K562 (cell line): Measurements from ENCODE around the gene LPCAT2. TPM values are rescaled to one million over a fixed set of nuclear protein-coding genes. Genes with fewer than 3 reads are reported as not detected.

ENCODE experiments used
- ATAC-seq: fragments of 200-7000 bp; cut with Tn5 transposase; 3 replicates; pipeline ENCODE4 v1.9.1; 2020; ENCODE audit warnings: moderate library complexity
- BruUV-seq: library from RNA; stranded (reverse); fragments of 400-500 nt; replicated peaks from 2 replicates; lab custom pipeline; 2021; lab: Mats Ljungman, UMichigan
- CTCF ChIA-PET: fragments of 300-600 bp; formaldehyde crosslinking; extraction: SDS; loops from one replicate; lab custom pipeline; 2021; ENCODE audit warnings: low intra/inter-chr PET ratio; lab: Yijun Ruan, JAX
- POLR2A ChIA-PET: fragments of 300-600, 350-650 bp; sonication (Branson Sonifier 250); formaldehyde crosslinking; extraction: SDS; loops from one replicate; lab custom pipeline; 2021; ENCODE audit warnings: antibody characterized with exemption, inconsistent platforms; lab: Yijun Ruan, JAX
- DNase-seq, 4 experiments: peaks; one replicate each; pipeline versions ENCODE4 v3.0.0 to v3.0.0-alpha.2; 2011 to 2018; ENCODE audit warnings: low spot score in 3 of 4, mixed read lengths in 3 of 4; ENCODE audit errors: extremely low read depth in 1 of 4
- FAIRE-seq: peaks from 2 replicates; lab custom pipeline; 2011; peaks lifted over from hg19 to GRCh38; lab: Jason Lieb, UNC
- H2AFZ ChIP-seq: 2 replicates; pipeline ENCODE4 v1.6.0; 2011; ENCODE audit warnings: low read depth, low read length, control low read depth, inconsistent platforms
- H3K27ac ChIP-seq: fragments of 200-600 bp; 3 replicates; pipeline ENCODE4 v1.8.0; 2011; ENCODE audit warnings: low read depth, mild to moderate bottlenecking, control low read depth, inconsistent platforms, low read length, moderate library complexity, mixed read lengths; ENCODE audit errors: extremely low read depth
- H3K27me3 ChIP-seq, 2 experiments: fragments of 300-600 bp in 1 of 2; 2 replicates in 1 of 2; 3 replicates in 1 of 2; pipeline versions ENCODE4 v1.6.0 to v1.8.0; 2011; ENCODE audit warnings: inconsistent platforms in 2 of 2, low read length in 2 of 2, mild to moderate bottlenecking in 1 of 2, mixed read lengths in 1 of 2, moderate library complexity in 1 of 2; ENCODE audit not compliant: control insufficient read depth in 2 of 2, insufficient read depth in 2 of 2
- H3K36me3 ChIP-seq: fragments of 300-600 bp; 3 replicates; pipeline ENCODE4 v1.8.0; 2011; ENCODE audit warnings: mild to moderate bottlenecking, low read length, inconsistent platforms; ENCODE audit not compliant: control insufficient read depth, insufficient read depth
- H3K4me1 ChIP-seq, 2 experiments: fragments of 200-600 bp in 1 of 2; replicated peaks in 1 of 2; 2 replicates in 1 of 2; 3 replicates in 1 of 2; pipeline versions ENCODE4 v1.5.1 to v1.8.0; 2011; ENCODE audit warnings: inconsistent platforms in 2 of 2, low read length in 2 of 2, mild to moderate bottlenecking in 1 of 2, mixed read lengths in 1 of 2, moderate library complexity in 1 of 2; ENCODE audit not compliant: control insufficient read depth in 2 of 2, insufficient read depth in 2 of 2
- H3K4me2 ChIP-seq: 2 replicates; pipeline ENCODE4 v1.6.1; 2011; ENCODE audit warnings: low read length, control low read depth, inconsistent platforms, mixed read lengths; ENCODE audit not compliant: insufficient read depth
- H3K4me3 ChIP-seq: fragments of 200-600 bp; sonication (generic), shearing (Covaris generic); 2 replicates; pipeline ENCODE4 v1.5.1; 2016; ENCODE audit warnings: control low read depth, inconsistent platforms
- H3K79me2 ChIP-seq: fragments of 200-600 bp; 3 replicates; pipeline ENCODE4 v1.8.0; 2011; ENCODE audit warnings: low read length, inconsistent platforms; ENCODE audit not compliant: control insufficient read depth, insufficient read depth
- H3K9ac ChIP-seq, 2 experiments: 2 replicates each; pipeline versions ENCODE4 v1.6.0 to v1.6.1; 2011; ENCODE audit warnings: low read depth in 2 of 2, low read length in 2 of 2, control low read depth in 1 of 2, inconsistent platforms in 1 of 2, mild to moderate bottlenecking in 1 of 2, mixed read lengths in 1 of 2; ENCODE audit not compliant: insufficient read depth in 1 of 2
- H3K9me1 ChIP-seq: one replicate; pipeline ENCODE4 v1.6.0; 2011; ENCODE audit warnings: inconsistent platforms, mild to moderate bottlenecking, low read length, moderate library complexity; ENCODE audit not compliant: control insufficient read depth, insufficient read depth
- H3K9me3 ChIP-seq: replicated peaks from 2 replicates; pipeline ENCODE4 v1.5.1; 2011; ENCODE audit warnings: low read depth, low read length, inconsistent platforms; ENCODE audit not compliant: control insufficient read depth, insufficient read depth
- H4K20me1 ChIP-seq: replicated peaks from 2 replicates; pipeline ENCODE4 v1.6.1; 2011; ENCODE audit warnings: low read length, inconsistent platforms, mixed read lengths; ENCODE audit not compliant: control insufficient read depth, insufficient read depth
- CREB5 ChIP-seq: fragments of 250-450 bp; sonication (Bioruptor Pico); IDR thresholded peaks from 2 replicates; pipeline ENCODE4 v1.5.0; 2020; ENCODE audit warnings: mild to moderate bottlenecking
- E2F3 ChIP-seq: fragments of 250-450 bp; sonication (Bioruptor Pico); IDR thresholded peaks from 2 replicates; pipeline ENCODE4 v1.4.0; 2020; ENCODE audit warnings: mild to moderate bottlenecking
- GABPB1 ChIP-seq: sonication (generic); formaldehyde crosslinking; IDR thresholded peaks from 2 replicates; pipeline ENCODE4 v1.8.0; 2022; ENCODE audit warnings: mild to moderate bottlenecking, missing genetic modification reagents
- KDM1A ChIP-seq, 2 experiments: fragments of 450-650 bp; IDR thresholded peaks; 2 replicates each; pipeline ENCODE4 v1.6.1; 2016; ENCODE audit warnings: mild to moderate bottlenecking in 2 of 2
- L3MBTL2 ChIP-seq: fragments of 450-650 bp; IDR thresholded peaks from 2 replicates; pipeline ENCODE4 v1.6.1; 2016; ENCODE audit warnings: mild to moderate bottlenecking, moderate library complexity
- MAFG ChIP-seq: fragments of 450-650 bp; conservative IDR thresholded peaks from 2 replicates; pipeline ENCODE4 v1.6.1; 2016; ENCODE audit warnings: missing genetic modification characterization, missing compliant biosample characterization
- MBD2 ChIP-seq: sonication (generic); IDR thresholded peaks from 2 replicates; pipeline ENCODE4 v1.6.1; 2016; ENCODE audit warnings: low read depth, borderline replicate concordance
- NCOA6 ChIP-seq: fragments of 450-650 bp; IDR thresholded peaks from 2 replicates; pipeline ENCODE4 v1.6.1; 2017; ENCODE audit warnings: mild to moderate bottlenecking
- NRF1 ChIP-seq, 2 experiments: fragments of 450-650 bp; IDR thresholded peaks in 1 of 2; conservative IDR thresholded peaks in 1 of 2; 2 replicates each; pipeline ENCODE4 v1.6.1; 2014; ENCODE audit warnings: mild to moderate bottlenecking in 2 of 2
- PPARD ChIP-seq: fragments of 250-450 bp; sonication (Bioruptor Pico); IDR thresholded peaks from 2 replicates; pipeline ENCODE4 v1.8.0; 2022; ENCODE audit warnings: inconsistent platforms, mild to moderate bottlenecking, moderate library complexity
- PRMT5 ChIP-seq: sonication (generic); formaldehyde crosslinking; IDR thresholded peaks from 2 replicates; pipeline ENCODE4 v1.5.0; 2020; ENCODE audit warnings: missing genetic modification reagents
- SREBF2 ChIP-seq: sonication (generic); formaldehyde crosslinking; IDR thresholded peaks from 2 replicates; pipeline ENCODE4 v1.4.0; 2020; ENCODE audit warnings: mild to moderate bottlenecking, missing genetic modification reagents
- TEAD1 ChIP-seq, 2 experiments: fragments of 450-650 bp in 1 of 2; sonication (generic) in 1 of 2; formaldehyde crosslinking; IDR thresholded peaks; 2 replicates each; pipeline versions ENCODE4 v1.4.0 to v1.8.0; 2020 to 2022; ENCODE audit warnings: mild to moderate bottlenecking in 2 of 2, missing genetic modification reagents in 1 of 2
- ZC3H11A ChIP-seq: IDR thresholded peaks from 2 replicates; pipeline ENCODE4 v1.6.1; 2012; ENCODE audit warnings: low read depth, low read length, improper control_type of control experiment
- ZFP1 ChIP-seq: fragments of 450-650 bp; formaldehyde crosslinking; IDR thresholded peaks from 2 replicates; pipeline ENCODE4 v1.4.0; 2020; ENCODE audit warnings: mild to moderate bottlenecking, mixed read lengths
- ZFP30 ChIP-seq: fragments of 250-450 bp; sonication (Bioruptor Pico); IDR thresholded peaks from 2 replicates; pipeline ENCODE4 v1.8.0; 2022; ENCODE audit warnings: moderate library complexity, mild to moderate bottlenecking, inconsistent platforms, borderline replicate concordance
- ZFP36 ChIP-seq: fragments of 150-350 bp; IDR thresholded peaks from 2 replicates; pipeline ENCODE4 v1.6.1; 2018; ENCODE audit warnings: low read length, low read depth; ENCODE audit not compliant: partially characterized antibody
- ZNF79 ChIP-seq: fragments of 250-450 bp; sonication (Bioruptor Pico); IDR thresholded peaks from 2 replicates; pipeline ENCODE4 v1.4.0; 2020; ENCODE audit warnings: low read depth, mild to moderate bottlenecking, moderate library complexity
- WGBS: fragments of 100-300 bp; shearing (Covaris generic); methylation state at CpG from one replicate; pipeline ENCODE4 v1.1.6; 2016; ENCODE audit warnings: low coverage, mixed read lengths; ENCODE audit not compliant: insufficient coverage; ENCODE audit errors: missing lambda C conversion rate; 5-methylcytosine and 5-hydroxymethylcytosine counted together
- in situ Hi-C: fragments of 300-500 bp; cut with MboI; formaldehyde crosslinking; loops from 4 replicates; pipeline ENCODE4 v1.15.0; 2018; ENCODE audit warnings: inconsistent platforms, mixed read lengths
- intact Hi-C: fragments of 100-400 bp; cut with micrococcal nuclease; formaldehyde crosslinking; loops from 2 replicates; pipeline ENCODE4 v1.14.2; 2022
- polyA plus RNA-seq, 8 experiments: library from polyadenylated mRNA; depleted of rRNA in 4 of 8; stranded (reverse) in 5 of 8; unstranded in 3 of 8; fragments of >200 nt; fragmentation: Nextera tagmentation in 2 of 8; fragmentation: Illumina TruSeq in 1 of 8; extraction: Ambion mirVana in 2 of 8; extraction: Trizol in 1 of 8; gene quantifications; 2 replicates each; pipeline versions ENCODE4 v1.2.1 to v1.2.3, GENCODE V29; 2011 to 2014; ENCODE audit warnings: inconsistent platforms in 1 of 8, missing spikeins in 1 of 8
- total RNA-seq, 7 experiments: library from RNA; depleted of rRNA in 6 of 7; stranded (reverse); fragments of >200 nt in 6 of 7; fragmentation: Illumina TruSeq in 2 of 7; extraction: Trizol in 2 of 7; gene quantifications; 2 replicates each; pipeline versions ENCODE4 v1.2.1 to v1.2.3, GENCODE V29; 2011 to 2021; ENCODE audit warnings: low replicate concordance in 1 of 7
- TF ChIP-seq, protein P1 (sequence below): sonication (generic); formaldehyde crosslinking; IDR thresholded peaks from 2 replicates; pipeline ENCODE4 v1.8.1; 2022; ENCODE audit warnings: missing genetic modification reagents

Gene LPCAT2
- total and polyA plus RNA-seq, 9 of the 15 experiments (the other 6 are each of a cell fraction or from before 2014, with no cell fraction given): 2.9 to 15.0 (median 7.3) TPM

DNA sequence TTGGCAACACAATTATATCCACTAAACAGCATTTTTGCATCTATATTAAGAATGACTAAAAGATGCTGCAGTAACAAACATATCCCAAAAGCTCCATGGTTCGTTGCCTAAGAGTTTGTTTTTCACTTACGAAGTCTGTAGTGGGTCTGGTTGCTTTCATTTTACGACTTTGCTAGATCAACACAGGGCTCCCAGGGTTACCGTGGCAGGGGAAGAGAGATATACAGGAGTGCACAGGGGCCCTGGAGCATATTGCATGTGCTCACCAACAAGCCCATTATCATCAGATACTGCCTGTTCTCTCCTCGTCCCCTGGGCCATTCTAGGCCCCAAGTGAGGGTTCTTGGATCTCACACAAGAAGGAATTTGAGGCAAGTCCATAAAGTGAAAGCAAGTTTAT lies 33.0 kb upstream of the LPCAT2 start:
- H3K27ac ChIP-seq: no peak overlapping the region
- in situ Hi-C loops (no loop called here), intact Hi-C loops (no loop called here)
- FAIRE-seq: no peak
- CTCF ChIA-PET: no interaction called here
- peaks cover 0 to 4% of the 10 kb centered on the region in 2 experiments; a peak in 2 of 5 replicates for H3K4me1 ChIP-seq
- H2AFZ ChIP-seq: no peak overlapping the region
- H3K36me3 ChIP-seq: no peaks in the 10 kb centered on the region
- no peak overlapping the region for H3K4me2 ChIP-seq
- no peak for ATAC-seq
- no peaks in the 10 kb centered on the region for H4K20me1 ChIP-seq
- H3K9me3 ChIP-seq: no peaks in the 10 kb centered on the region
- TF ChIP-seq MBD2 (no peak), KDM1A (IDR thresholded peaks at IDR 0.05) (no peak), PRMT5 (CRISPR knock-in tag) (no peak), L3MBTL2 (no peak), NCOA6 (no peak), ZFP30 (CRISPR knock-in tag) (no peak), CREB5 (CRISPR knock-in tag) (no peak), ZNF79 (no peak), GABPB1 (CRISPR knock-in tag) (no peak), ZFP36 (no peak), E2F3 (CRISPR knock-in tag) (no peak), ZC3H11A (no peak), NRF1 (conservative IDR thresholded peaks at IDR 0.05 in 1 of 2, IDR thresholded peaks at IDR 0.05 in 1 of 2) (no peak), TEAD1 (CRISPR knock-in tag; IDR thresholded peaks at IDR 0.05) (no peak), SREBF2 (CRISPR knock-in tag) (no peak), ZFP1 (no peak), PPARD (CRISPR knock-in tag) (no peak), MAFG (tag) (no peak)
- TF ChIP-seq, protein P1, sequence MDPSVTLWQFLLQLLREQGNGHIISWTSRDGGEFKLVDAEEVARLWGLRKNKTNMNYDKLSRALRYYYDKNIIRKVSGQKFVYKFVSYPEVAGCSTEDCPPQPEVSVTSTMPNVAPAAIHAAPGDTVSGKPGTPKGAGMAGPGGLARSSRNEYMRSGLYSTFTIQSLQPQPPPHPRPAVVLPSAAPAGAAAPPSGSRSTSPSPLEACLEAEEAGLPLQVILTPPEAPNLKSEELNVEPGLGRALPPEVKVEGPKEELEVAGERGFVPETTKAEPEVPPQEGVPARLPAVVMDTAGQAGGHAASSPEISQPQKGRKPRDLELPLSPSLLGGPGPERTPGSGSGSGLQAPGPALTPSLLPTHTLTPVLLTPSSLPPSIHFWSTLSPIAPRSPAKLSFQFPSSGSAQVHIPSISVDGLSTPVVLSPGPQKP (CRISPR knock-in tag): no peak
- H3K4me3 ChIP-seq: no peak overlapping the region
- no peak overlapping the region for H3K9ac ChIP-seq
- H3K9me1 ChIP-seq: no peaks in the 10 kb centered on the region
- 1% methylated on average over 5 of the region's 5 CpGs for WGBS
- POLR2A ChIA-PET: interaction anchor here (0.6 kb wide), 1 partner anchor 170 kb away, joined by 3 read pairs; no protein-coding TSS in a partner anchor
- no peak for DNase-seq
- H3K27me3 ChIP-seq: peaks cover 8 to 26% of the 10 kb centered on the region in 2 experiments; a peak in 4 of 5 replicates
- BruUV-seq: no TSS peak
- H3K79me2 ChIP-seq: no peaks in the 10 kb centered on the region
